NCI-H146 treated with DMSO at 0.1 percent for 48 hours (cell line): ENCODE results near the gene FGD6.
"Not testable (repeated sequence)": the region's sequence is repeated elsewhere in the genome, so short reads cannot be mapped to it uniquely, and the experiment has no call there.

Source experiments
- DNase-seq: peaks from one replicate; lab custom pipeline; 2025; ENCODE audit not compliant: unreplicated experiment; lab: John Stamatoyannopoulos, UW

The FGD6 gene

DNA sequence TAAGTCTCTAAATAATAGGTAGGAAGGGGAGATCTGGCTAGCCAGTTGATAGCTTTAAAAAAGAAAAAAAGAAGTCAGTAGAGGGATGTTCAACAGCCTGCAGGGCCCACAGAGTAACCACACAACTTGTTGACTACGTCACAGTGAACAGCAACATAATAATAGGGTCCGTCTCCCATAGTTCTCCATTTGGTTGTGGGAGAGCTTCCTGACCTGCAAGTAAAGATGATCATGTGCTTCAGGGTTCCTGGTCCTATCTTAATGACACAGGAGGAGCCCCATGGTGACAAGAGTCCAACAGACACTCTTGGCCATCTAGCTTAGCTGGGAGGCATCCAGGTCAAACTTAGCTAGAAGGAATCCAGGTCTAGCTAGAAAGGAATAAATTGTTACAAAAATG lies 36.2 kb downstream of the FGD6 start:
- no peak for DNase-seq

DNA sequence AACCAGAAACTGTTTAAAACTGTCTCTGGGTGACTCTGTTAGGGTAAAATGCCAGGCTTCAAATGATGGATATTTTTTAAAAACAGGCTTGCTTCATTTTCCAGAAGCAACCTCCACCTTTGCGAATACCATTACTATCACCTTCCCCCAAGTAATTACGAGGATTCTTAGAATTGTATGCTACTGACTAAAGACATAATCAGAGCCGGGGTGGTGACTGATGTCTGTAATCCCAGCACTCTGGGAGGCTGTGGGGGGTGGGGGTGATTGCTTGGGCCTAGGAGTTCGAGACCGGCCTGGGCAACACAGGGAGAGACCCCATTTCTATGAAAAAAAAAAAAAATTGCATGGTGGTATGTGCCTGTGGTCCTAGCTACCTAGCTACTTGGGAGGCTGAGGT lies 38.3 kb downstream of the FGD6 start:
- DNase-seq, result no peak

DNA sequence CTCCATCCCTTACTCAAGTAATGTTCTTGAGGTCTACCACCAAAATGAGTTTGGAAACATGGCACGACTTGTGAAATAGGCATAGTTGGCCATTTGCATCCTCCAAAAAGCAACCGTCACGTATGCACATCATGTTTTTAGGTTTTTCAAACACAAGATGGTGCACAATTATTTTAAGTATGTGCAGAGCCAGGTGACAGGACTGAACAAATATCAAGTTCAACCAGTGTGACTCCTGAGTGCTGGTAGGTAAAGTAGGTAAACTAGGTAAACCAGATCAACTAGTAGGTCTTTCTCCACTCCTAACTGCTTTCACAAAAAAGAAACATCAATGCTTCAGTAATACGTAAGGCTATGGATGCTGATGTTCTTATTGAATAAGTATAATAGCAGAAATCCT lies 39.1 kb downstream of the FGD6 start:
- DNase-seq, result no peak

DNA sequence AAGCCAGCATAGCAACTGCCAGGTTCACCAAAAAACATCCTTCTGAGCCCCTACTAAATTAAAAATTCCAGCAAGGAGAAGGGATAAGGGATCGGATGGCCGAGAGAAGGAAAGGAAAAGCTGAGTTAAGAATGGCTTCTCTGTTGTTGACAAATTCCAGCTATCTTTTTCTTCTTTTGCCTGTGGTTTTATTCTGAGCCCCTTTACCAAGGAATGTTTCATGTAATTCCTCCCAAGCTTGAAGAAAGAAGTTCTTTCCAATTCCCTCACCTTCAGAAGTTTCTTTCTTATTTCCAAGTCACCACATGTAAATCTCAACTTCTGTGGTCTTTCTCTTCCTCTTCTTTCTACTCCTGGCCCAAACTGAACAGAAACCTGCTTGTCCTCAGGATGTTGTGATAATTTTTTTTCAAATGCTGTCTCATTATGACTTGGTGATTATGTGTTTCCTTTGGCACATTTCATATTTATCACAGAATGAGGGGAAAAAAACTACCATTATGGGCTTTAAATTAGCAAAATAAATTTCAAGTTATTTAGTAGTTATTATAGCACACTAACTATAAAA lies 40.0 kb downstream of the FGD6 start:
- no peak for DNase-seq

DNA sequence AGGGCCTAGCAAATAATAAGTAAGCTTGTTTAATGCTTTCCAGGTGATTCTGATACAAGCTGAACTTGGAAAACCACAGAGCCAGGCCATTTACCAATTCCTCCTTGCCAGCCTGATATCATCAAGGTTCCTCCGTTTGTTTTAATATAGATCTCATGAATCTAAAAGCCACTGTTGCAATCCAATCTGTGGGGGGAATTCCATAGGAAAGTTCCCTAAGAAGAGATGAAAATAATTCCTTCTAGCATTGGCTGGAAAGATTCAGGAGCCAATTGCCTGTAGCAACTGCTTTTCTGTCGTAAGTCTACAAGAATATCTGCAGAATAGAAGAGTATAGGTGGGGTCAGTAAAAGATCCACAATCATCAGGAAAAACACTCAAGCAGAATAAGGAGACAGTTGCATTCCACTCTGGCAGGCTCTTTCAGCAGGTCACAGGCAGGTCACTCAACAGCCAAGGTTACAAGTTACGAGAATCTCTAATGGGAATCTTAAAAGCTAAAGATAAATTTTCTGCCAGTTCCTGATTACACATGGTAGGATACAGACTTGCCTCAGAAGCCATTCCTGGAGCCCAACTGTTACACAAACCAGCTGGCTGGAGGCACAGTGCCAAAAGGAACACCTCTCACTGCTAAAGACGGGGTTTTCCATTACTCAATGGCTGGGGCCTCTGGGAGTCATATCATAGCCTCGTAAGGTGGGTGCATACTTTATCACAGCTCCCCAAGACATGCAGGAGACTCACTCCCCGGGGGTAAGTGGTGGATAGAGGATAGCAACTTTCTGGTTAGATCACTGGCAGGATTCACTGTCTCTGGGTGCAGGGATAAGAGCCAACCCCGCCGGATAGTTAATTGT lies 43.6 kb downstream of the FGD6 start:
- no peak for DNase-seq

DNA sequence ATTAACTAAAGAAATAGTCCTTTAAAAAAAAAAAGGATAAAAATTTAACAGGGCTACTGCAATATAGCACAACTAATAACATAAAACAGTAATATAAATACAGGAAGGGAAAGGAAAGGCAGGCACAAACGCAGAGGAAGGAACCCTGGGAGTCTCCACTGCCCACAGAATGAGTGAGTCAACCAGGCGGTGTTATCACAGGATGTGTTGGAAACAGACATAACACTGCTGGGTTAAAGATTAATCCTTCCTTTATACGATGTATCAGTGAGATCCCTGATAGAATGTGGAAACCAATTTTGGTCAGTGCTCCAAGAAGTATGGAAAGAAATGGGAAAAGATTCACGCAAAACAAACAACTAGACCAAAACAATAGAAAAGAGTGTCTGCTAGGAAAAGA lies 47.9 kb downstream of the FGD6 start:
- DNase-seq, result no peak

DNA sequence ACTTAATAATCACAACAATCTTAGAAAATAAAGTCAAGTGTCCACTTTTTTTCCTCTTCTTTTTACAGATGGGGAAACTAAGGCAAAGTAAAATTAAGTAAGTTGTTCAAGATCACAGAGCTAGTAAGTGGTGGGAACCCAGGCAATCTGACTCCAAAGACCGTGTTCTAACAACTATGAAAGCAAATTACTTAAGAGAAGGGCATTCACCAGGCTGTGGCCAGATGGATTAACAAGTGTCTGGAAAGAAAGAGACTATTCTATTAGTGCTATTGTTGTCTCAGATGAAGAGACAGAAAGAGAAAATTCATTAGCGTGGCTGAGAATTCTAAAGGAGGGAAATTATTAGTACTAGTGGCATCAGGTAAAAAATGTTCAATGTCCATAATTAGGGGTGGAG lies 48.5 kb downstream of the FGD6 start:
- DNase-seq, result no peak

DNA sequence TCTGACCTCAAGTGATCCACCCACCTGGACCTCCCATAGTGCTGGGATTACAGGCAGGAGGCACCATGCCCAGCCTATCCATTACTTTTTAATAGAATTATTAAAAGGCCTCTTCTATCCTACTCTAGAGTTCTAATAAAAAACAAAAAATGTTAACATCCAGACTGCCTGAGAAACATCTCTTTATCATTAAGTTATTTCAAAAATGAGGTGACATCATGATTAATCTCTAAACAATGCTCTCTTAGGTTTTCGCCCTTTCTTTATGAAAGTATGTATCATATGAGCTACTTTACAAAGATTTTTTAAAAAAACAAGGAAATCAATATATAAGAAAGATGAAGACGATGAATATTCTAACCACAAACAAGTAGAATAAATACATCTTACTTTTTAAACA lies 52.6 kb downstream of the FGD6 start:
- DNase-seq, result no peak

DNA sequence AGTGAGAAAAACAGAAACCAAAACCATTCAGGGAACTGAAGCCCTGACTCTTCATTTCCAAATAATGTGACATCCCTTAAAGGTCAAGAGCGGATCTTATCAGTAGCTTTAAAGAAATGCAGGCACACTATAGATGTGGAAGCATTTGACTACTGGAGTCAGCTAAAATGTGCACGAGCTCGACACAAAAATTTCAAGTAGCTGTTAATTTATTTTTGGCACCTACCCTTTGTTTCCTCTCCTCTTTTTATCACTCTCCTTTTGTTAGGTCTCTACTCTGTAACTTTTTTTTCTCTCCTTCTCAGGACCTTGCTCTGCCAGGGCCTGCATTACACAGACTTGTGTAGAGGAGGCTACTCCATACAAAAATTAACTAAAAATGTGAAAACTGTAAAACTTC lies 58.3 kb downstream of the FGD6 start:
- no peak for DNase-seq

DNA sequence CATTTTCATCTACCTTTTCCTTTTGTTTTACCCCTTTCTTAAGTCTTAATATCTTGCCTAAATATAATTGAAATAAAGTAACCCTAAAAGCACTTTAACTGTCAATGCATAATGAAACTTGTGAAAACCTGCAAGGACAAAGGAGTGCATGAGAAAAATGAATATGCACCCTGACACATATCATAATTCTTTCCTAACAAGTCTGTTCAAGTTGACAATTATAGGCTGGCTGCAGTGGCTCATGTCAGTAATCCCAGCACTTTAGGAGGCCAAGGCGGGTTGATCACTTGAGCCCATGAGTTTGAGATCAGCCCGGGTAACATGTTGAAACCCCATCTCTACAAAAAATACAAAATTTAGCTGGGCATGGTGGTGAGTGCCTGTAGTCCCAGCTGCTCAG lies 65.4 kb downstream of the FGD6 start:
- DNase-seq, result no peak

DNA sequence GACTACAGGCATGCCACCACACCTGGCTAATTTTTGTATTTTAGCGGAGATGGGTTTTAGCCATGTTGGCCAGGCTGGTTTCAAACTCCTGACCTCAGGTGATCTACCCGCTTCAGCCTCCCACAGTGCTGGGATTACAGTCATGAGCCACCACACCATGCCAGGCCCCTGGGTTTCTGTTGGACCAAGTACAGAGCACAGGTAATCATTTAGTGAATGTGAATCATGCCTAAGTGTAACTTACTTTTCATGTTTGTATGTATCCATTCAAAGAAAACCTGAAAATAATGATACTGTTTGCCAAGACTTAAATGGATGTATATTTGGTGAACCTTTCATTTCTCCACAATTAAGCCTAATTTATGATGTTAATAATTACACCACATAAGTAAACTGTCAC lies 65.9 kb downstream of the FGD6 start:
- DNase-seq, result no peak

DNA sequence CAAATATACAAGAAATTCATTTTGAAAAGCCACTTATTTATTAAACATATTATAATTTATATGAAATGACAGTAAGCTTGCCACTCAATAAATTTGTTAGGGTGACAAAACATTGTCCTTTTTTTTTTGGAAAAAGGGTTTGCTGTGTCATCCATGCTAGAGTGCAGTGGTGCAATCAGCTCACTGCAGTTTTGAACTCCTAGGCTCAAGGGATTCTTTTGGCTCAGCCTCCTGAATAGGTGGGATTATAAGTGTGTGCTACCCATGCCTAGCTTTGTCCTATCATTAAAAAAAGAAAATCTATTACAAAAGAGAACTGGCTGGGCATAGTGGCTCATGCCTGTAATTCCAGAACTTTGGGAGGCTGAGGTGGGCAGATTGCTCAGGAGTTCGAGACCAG lies 66.8 kb downstream of the FGD6 start:
- DNase-seq, result no peak

DNA sequence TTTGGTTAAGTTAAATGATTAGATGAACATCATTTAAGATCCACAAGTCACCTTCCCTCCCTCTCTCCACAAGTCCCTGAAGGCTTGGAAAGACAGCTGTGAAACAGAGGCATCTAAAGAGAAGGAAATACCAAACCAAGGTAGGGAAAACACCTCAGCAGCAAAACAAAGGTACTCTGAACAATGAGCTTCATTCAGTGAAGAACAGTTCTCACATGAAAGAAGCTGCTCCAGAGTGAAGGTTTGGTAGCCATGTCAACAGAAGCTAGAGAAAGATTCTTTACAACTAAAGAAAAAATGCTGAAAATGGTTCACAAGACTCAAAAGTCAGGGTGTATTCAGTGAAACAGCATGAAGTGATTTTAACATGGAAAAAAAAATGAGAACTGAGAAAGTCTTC lies 69.4 kb downstream of the FGD6 start:
- no peak for DNase-seq

DNA sequence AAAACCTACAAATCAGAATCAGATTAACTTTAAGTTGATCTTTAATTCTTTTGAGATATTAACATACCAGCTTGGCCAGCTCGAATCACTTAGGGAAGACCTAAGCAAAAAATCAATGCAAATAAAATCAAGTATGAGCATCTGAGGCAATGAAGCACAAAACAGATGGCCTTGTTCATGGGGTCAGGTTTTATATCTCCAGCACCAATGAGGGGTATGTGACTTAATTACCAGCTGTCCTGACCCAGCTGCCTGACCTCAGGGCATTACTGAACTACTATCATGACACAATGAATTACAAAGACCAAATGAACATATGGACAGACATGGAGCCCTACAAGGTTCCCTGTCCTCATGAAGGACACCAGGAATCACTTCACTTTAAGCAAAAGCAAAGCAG lies 70.5 kb downstream of the FGD6 start:
- DNase-seq, result no peak

DNA sequence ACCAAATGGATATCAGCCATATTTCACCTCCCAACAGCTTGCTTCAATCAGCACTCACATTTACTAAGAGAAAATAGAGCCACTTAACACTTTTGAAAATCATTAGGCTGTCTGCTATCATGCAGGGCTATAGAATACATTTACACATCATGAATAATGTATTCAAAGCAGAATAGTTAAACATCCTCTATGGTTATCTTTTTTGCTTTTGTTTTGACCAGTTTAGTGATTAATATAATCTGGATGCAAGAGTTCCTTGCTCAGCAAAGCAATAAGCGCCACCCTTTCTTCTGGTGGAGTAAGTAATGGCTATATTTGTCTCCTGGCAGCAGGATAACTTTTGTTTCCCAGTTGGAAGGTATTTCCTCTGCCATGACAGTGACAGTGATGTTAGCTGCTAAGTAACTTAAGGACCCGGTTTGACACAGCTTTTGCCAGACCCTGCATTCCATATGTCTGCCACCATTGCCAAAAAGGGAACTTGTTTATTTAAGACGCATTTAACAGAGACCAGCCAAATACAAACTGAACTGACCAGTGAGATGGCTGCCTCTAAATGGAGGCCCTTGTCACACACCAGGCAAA lies 73.6 kb downstream of the FGD6 start:
- DNase-seq, result no peak

DNA sequence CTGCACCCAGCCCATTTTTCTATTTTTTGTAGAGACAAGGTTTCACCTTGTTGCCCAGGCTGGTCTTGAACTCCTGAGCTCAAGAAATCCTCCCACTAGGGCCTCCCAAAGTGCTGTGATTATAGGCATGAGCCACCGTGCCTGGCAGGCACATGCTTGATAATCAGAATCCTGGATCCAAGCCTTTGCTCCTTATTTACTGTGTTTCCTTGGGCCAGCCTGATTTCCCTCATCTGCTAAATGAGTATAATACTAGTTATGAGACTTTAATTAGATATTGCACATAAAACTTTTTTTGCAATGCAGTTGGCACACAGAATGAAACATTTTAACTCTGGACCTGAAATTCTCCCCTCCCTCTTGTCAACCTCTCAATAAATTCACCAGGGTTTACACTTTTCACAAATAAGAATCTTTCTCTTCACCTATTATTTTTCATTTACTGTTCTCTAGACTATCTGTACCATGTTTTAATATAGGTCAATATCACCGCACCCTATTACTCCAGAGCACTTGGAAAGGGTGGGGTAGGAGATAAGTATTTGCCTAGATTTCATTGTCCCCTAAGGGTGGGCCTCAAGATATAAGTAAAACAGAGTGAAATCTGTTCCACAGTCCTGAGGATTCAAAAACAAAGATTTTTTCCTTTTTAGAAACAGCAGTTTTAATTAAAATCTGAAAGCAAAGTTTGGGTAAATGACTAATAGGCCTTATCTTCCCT lies 74.7 kb downstream of the FGD6 start:
- DNase-seq, result no peak

DNA sequence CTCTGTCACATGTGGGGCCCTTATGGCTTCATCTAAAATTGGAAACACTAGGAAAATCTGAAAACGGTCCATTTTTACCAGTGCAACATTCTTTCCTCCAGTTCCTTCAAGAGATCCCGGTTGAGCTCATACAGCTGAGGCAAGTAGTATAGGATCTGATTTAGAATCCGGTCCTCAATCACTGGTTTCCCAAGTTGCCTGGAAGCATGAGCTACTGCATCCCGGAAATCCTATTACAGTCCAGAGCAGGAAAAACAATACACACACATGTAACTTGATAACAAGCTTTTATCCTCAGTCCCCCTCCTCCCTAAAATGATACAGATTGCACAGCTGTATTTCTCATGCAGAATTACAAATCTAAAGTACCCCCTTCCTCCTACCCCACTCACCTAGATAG lies 76.0 kb downstream of the FGD6 start:
- no peak for DNase-seq

DNA sequence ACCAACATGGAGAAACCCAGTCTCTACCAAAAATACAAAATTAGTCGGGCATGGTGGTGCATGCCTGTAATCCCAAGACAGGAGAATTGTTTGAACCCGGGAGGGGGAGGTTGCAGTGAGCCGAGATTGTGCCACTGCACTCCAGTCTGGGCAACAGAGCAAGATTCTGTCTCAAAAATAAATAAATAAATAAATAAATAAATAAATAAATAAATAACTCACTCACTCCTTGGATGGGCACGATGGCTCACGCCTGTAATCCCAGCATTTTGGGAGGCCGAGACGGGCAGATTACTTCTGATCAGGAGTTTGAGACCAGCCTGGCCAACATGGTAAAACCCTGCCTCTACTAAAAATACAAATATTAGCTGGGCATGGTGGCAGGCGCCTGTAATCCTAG lies 79.2 kb downstream of the FGD6 start:
- DNase-seq, result not testable (repeated sequence)

DNA sequence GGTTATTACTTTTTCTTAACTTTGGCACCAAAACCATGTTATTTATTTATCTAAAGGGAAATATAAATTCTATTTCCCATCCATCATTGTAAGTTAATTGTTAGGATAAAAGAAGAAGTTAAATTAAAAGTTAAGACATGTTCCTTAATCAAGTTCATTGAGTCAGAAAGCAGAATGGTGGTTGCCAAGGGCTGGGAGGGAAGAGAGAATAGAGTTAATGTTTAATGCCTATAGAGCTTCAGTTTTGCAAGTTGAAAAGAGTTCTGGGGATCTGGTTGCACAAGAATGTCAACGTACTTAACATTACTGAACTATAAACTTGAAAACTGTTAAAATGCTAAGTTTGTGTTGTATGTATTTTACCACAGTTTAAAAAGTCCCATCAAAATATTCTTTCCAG lies 80.7 kb downstream of the FGD6 start:
- DNase-seq, result no peak

DNA sequence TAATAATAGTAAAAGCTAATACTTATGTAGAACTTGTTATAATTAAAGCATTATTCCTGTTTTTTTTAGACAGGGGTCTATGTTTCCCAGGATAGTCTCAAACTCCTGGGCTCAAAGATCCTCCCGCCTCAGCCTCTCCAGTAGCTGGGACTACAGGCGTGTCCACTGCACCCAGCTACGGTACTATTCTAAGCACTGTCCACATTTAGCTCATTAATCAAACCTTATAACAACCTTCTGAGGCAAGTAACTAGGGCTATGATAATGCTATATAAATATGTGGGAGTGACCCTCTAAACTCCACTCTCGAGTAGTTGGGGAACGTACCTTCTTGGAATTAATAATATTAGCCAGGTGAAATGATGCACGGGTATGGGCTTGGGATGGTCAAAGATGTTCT lies 83.2 kb downstream of the FGD6 start:
- no peak for DNase-seq

DNA sequence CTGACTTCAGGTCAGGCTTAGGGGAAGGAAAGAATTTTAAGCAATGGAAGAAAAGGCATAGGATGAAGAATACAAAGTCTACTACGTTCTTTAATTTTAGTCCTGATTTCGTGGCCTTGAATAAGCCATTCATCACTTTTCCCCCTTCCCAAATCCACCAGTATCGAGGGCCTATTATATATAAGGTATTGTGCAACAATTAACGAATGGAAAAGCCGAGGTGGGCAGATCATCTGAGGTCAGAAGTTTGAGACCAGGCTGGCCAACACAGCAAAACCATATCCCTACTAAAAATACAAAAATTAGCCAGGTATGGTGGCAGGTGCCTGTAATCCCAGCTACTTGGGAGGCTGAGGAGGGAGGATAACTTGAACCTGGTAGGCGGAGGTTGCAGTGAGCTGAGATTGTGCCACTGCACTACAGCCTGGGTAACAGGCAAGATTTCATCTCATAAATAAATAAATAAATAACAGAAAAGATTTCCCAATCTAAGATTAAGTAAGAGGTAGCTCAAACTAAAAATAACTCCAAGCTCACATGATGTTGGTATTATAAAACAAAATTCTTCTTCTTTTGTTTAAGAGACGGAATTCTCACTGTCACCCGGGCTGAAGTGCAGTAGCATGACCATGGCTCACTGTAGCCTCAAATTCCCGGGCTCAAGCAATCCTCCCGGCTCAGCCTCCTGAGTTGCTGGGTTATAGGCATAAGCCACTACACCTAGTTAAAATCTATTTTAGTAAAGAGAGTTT lies 85.5 kb downstream of the FGD6 start:
- DNase-seq, result no peak
